Type B pancreatic cell (in vitro differentiated cells): Measurements from ENCODE around the gene XIRP1. TPM values are rescaled to one million over a fixed set of nuclear protein-coding genes. Genes with fewer than 3 reads are reported as not detected.

Experiments
- DNase-seq: peaks from one replicate; pipeline ENCODE4 v3.0.0; 2021; ENCODE audit warnings: mixed read lengths; ENCODE audit not compliant: unreplicated experiment; ENCODE audit errors: extremely low spot score
- H3K27ac Mint-ChIP-seq: 2 replicates; pipeline ENCODE4 v1.8.0; 2021; ENCODE audit warnings: mild to moderate bottlenecking, mixed read lengths
- H3K27me3 Mint-ChIP-seq: 2 replicates; pipeline ENCODE4 v1.8.0; 2021; ENCODE audit warnings: mixed read lengths
- H3K36me3 Mint-ChIP-seq: 2 replicates; pipeline ENCODE4 v1.8.0; 2021; ENCODE audit warnings: mixed read lengths
- H3K4me1 Mint-ChIP-seq: one replicate; pipeline ENCODE4 v1.8.0; 2021; ENCODE audit warnings: mixed read lengths; ENCODE audit not compliant: unreplicated experiment
- H3K4me3 Mint-ChIP-seq: 2 replicates; pipeline ENCODE4 v1.8.0; 2021; ENCODE audit warnings: mild to moderate bottlenecking, mixed read lengths
- H3K9me3 Mint-ChIP-seq: 2 replicates; pipeline ENCODE4 v1.8.0; 2021; ENCODE audit warnings: mixed read lengths
- CTCF ChIP-seq: fragments of 200-600 bp; sonication (generic); conservative IDR thresholded peaks from 2 replicates; pipeline ENCODE4 v1.5.0; 2021; ENCODE audit warnings: antibody characterized with exemption, mild to moderate bottlenecking
- total RNA-seq: library from RNA; stranded (reverse); gene quantifications from 2 replicates; pipeline ENCODE4 v1.2.1, GENCODE V29; 2021; ENCODE audit warnings: low replicate concordance

The XIRP1 gene
- total RNA-seq, 1 donor from 2014 or later = 0.12 TPM

GRCh38 chr3:39166932-39167532, 25.4 kb downstream of the XIRP1 start:
- Mint-ChIP-seq H3K27ac (no peak overlapping the region), H3K36me3 (no peaks in the 10 kb centered on the region), H3K9me3 (no peaks in the 10 kb centered on the region), H3K27me3 (no peaks in the 10 kb centered on the region), H3K4me3 (no peak overlapping the region), H3K4me1 (no peaks in the 10 kb centered on the region)
- DNase-seq = no peak
- no peak for TF ChIP-seq CTCF

GRCh38 chr3:39166134-39166710, 26.2 kb downstream of the XIRP1 start:
- no peaks in the 10 kb centered on the region for H3K9me3 Mint-ChIP-seq
- H3K4me3 Mint-ChIP-seq = no peak overlapping the region
- H3K27ac Mint-ChIP-seq = no peak overlapping the region
- no peak for TF ChIP-seq CTCF
- no peaks in the 10 kb centered on the region for H3K36me3 Mint-ChIP-seq
- H3K27me3 Mint-ChIP-seq = no peaks in the 10 kb centered on the region
- DNase-seq = no peak
- no peaks in the 10 kb centered on the region for H3K4me1 Mint-ChIP-seq

GRCh38 chr3:39165518-39165917, 26.9 kb downstream of the XIRP1 start:
- Mint-ChIP-seq H3K27me3 (no peaks in the 10 kb centered on the region), H3K9me3 (no peaks in the 10 kb centered on the region), H3K27ac (no peak overlapping the region), H3K36me3 (no peaks in the 10 kb centered on the region), H3K4me1 (no peaks in the 10 kb centered on the region), H3K4me3 (no peak overlapping the region)
- no peak for TF ChIP-seq CTCF
- DNase-seq = no peak

GRCh38 chr3:39164414-39164813, 28.0 kb downstream of the XIRP1 start:
- H3K27ac Mint-ChIP-seq = no peak overlapping the region
- TF ChIP-seq CTCF = no peak
- H3K27me3 Mint-ChIP-seq = no peaks in the 10 kb centered on the region
- DNase-seq = no peak
- no peaks in the 10 kb centered on the region for H3K9me3 Mint-ChIP-seq
- H3K4me3 Mint-ChIP-seq = no peak overlapping the region
- H3K4me1 Mint-ChIP-seq = no peaks in the 10 kb centered on the region
- H3K36me3 Mint-ChIP-seq = no peaks in the 10 kb centered on the region

- no peaks in the 10 kb centered on the region for H3K9me3 Mint-ChIP-seq
- no peaks in the 10 kb centered on the region for H3K36me3 Mint-ChIP-seq
- peaks cover 10% of the 10 kb centered on the region for H3K4me1 Mint-ChIP-seq
- H3K27ac Mint-ChIP-seq = no peak overlapping the region
- H3K4me3 Mint-ChIP-seq = no peak overlapping the region
- TF ChIP-seq CTCF = no peak
- no peak for DNase-seq
- H3K27me3 Mint-ChIP-seq = no peaks in the 10 kb centered on the region
Measured at GRCh38 chr3:39158148-39158715, 34.2 kb downstream of the XIRP1 start.
